Measurements from ENCODE around the gene SPATA31D1. TPM values are rescaled to one million over a fixed set of nuclear protein-coding genes. Genes with fewer than 3 reads are reported as not detected.
A peak's percentile ranks its signal among the peaks of the same experiment; 100 is the strongest.

The SPATA31D1 gene
- total and polyA plus RNA-seq, 2 donors (not counting 1 experiment from before 2014, with no cell fraction given), result not detected

DNA sequence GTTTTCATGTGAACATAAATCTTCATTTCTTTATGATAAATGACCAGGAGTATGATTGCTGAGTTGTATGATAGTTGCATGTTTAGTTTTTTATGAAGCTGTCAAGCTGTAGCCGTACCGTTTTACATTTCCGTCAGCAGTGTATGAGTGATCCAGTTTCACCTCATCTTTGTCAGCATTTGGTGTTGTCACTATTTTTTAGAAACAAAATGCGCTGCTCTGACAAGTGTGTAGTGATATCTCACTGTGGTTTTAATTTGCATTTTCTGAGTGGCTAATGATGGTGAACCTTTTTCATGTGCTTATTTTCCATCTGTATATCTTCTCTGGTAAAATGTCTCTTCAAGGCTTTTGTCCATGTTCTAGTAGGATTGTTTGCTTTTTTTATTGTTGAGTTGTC is 6.7 kb upstream of the SPATA31D1 start:
- no peaks in the 10 kb centered on the region for H3K79me2 ChIP-seq (ENCODE audit: control insufficient read depth, insufficient read depth, low read length)
- H3K4me1 ChIP-seq (ENCODE audit: control insufficient read depth, extremely low read depth, insufficient read depth, low read length), result no peaks in the 10 kb centered on the region
- DNase-seq (ENCODE audit: low read depth in 2 of 2), result no peak
- H3K27me3 ChIP-seq (ENCODE audit: control insufficient read depth, insufficient read depth, low read length), result no peaks in the 10 kb centered on the region
- H4K20me1 ChIP-seq (ENCODE audit: control insufficient read depth, extremely low read depth, insufficient read depth, low read length), result no peaks in the 10 kb centered on the region
- no peaks in the 10 kb centered on the region for H3K9me3 ChIP-seq (ENCODE audit: control insufficient read depth, insufficient read depth, low read depth, low read length)
- H3K36me3 ChIP-seq (ENCODE audit: control insufficient read depth, insufficient read depth, low read length), result no peaks in the 10 kb centered on the region
- no peak overlapping the region for H3K27ac ChIP-seq (ENCODE audit: insufficient read depth, low read length)
- no peak overlapping the region for H3K9ac ChIP-seq (ENCODE audit: insufficient read depth, low read length)
- no peak overlapping the region for H2AFZ ChIP-seq (ENCODE audit: low read length)
- no peak overlapping the region for H3K4me3 ChIP-seq (replicated peaks in 1 of 4; ENCODE audit: control extremely low read depth in 1 of 4, insufficient read depth in 1 of 4, low read depth in 3 of 4, low read length in 4 of 4)
- TF ChIP-seq, protein P1, sequence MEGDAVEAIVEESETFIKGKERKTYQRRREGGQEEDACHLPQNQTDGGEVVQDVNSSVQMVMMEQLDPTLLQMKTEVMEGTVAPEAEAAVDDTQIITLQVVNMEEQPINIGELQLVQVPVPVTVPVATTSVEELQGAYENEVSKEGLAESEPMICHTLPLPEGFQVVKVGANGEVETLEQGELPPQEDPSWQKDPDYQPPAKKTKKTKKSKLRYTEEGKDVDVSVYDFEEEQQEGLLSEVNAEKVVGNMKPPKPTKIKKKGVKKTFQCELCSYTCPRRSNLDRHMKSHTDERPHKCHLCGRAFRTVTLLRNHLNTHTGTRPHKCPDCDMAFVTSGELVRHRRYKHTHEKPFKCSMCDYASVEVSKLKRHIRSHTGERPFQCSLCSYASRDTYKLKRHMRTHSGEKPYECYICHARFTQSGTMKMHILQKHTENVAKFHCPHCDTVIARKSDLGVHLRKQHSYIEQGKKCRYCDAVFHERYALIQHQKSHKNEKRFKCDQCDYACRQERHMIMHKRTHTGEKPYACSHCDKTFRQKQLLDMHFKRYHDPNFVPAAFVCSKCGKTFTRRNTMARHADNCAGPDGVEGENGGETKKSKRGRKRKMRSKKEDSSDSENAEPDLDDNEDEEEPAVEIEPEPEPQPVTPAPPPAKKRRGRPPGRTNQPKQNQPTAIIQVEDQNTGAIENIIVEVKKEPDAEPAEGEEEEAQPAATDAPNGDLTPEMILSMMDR (conservative IDR thresholded peaks at IDR 0.05 in 1 of 2, IDR thresholded peaks at IDR 0.05 in 1 of 2; ENCODE audit: low read depth in 1 of 2, low read length in 2 of 2), result no peak
- no peak for TF ChIP-seq EZH2 (IDR thresholded peaks at IDR 0.05; ENCODE audit: low read length, missing control alignments)
- no peak overlapping the region for H3K4me2 ChIP-seq (ENCODE audit: extremely low read depth, insufficient read depth, low read length)

DNA sequence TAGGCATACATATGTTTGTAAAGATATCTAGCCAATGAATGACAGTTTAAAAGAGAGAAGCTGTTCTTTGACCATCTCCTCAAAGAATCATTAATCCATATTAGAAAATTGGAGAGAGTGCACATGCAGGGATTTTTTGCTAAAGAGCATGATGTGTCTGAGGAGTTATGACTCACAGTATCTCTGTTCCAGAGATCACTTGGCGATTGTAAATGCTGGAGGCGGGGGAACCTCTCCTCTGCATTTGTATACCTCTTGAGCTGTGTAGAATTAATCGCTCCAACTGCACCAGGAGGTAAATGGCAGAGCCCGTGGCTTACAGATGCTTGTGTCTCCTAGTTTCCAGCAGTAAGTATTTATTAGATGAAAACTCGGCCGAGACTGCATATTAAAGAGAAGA is 3.6 kb upstream of the SPATA31D1 start:
- Histone ChIP-seq H3K9me3 (ENCODE audit: control insufficient read depth, insufficient read depth, low read depth, low read length) (no peaks in the 10 kb centered on the region), H3K4me2 (ENCODE audit: extremely low read depth, insufficient read depth, low read length) (no peak overlapping the region), H3K27me3 (ENCODE audit: control insufficient read depth, insufficient read depth, low read length) (no peaks in the 10 kb centered on the region), H3K4me3 (replicated peaks in 1 of 4; ENCODE audit: control extremely low read depth in 1 of 4, insufficient read depth in 1 of 4, low read depth in 3 of 4, low read length in 4 of 4) (no peak overlapping the region), H3K36me3 (ENCODE audit: control insufficient read depth, insufficient read depth, low read length) (no peaks in the 10 kb centered on the region), H3K9ac (ENCODE audit: insufficient read depth, low read length) (no peak overlapping the region), H3K4me1 (ENCODE audit: control insufficient read depth, extremely low read depth, insufficient read depth, low read length) (no peaks in the 10 kb centered on the region), H4K20me1 (ENCODE audit: control insufficient read depth, extremely low read depth, insufficient read depth, low read length) (no peaks in the 10 kb centered on the region), H3K79me2 (ENCODE audit: control insufficient read depth, insufficient read depth, low read length) (no peaks in the 10 kb centered on the region), H3K27ac (ENCODE audit: insufficient read depth, low read length) (no peak overlapping the region), H2AFZ (ENCODE audit: low read length) (no peak overlapping the region)
- no peak for TF ChIP-seq EZH2 (IDR thresholded peaks at IDR 0.05; ENCODE audit: low read length, missing control alignments)
- DNase-seq (ENCODE audit: low read depth in 2 of 2), result peak; percentile 2 to 58

DNA sequence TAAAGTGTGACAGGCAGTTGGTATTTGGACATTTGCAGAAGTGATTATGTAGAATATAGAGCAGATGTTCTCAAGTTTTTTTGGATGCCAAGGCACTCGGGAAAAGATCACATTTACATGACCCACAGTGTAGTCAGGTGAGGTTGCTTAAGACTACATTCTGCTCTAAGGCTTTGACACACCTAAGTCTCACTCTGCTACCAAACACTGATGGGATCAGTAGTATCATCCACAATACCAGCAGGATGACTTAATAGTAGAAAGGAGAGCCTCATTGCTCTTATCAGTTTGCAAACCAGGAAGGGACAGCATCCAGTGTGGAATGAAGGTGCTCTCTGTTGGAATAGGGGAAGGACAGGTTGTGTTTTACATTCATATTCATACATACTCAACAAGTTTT is 2.5 kb upstream of the SPATA31D1 start:
- no peak for TF ChIP-seq EZH2 (IDR thresholded peaks at IDR 0.05; ENCODE audit: low read length, missing control alignments)
- TF ChIP-seq, protein P1 (conservative IDR thresholded peaks at IDR 0.05 in 1 of 2, IDR thresholded peaks at IDR 0.05 in 1 of 2; ENCODE audit: low read depth in 1 of 2, low read length in 2 of 2), result no peak
- H3K9ac ChIP-seq (ENCODE audit: insufficient read depth, low read length), result no peak overlapping the region
- H3K27ac ChIP-seq (ENCODE audit: insufficient read depth, low read length), result no peak overlapping the region

More for the DNA sequence above, 2.5 kb upstream of the SPATA31D1 start:
- H3K4me2 ChIP-seq (ENCODE audit: extremely low read depth, insufficient read depth, low read length), result no peak overlapping the region
- no peaks in the 10 kb centered on the region for H3K4me1 ChIP-seq (ENCODE audit: control insufficient read depth, extremely low read depth, insufficient read depth, low read length)
- H3K9me3 ChIP-seq (ENCODE audit: control insufficient read depth, insufficient read depth, low read depth, low read length), result no peaks in the 10 kb centered on the region
- H3K36me3 ChIP-seq (ENCODE audit: control insufficient read depth, insufficient read depth, low read length), result no peaks in the 10 kb centered on the region
- H3K79me2 ChIP-seq (ENCODE audit: control insufficient read depth, insufficient read depth, low read length), result no peaks in the 10 kb centered on the region
- no peaks in the 10 kb centered on the region for H3K27me3 ChIP-seq (ENCODE audit: control insufficient read depth, insufficient read depth, low read length)
- no peaks in the 10 kb centered on the region for H4K20me1 ChIP-seq (ENCODE audit: control insufficient read depth, extremely low read depth, insufficient read depth, low read length)
- no peak for DNase-seq (ENCODE audit: low read depth in 2 of 2)
- no peak overlapping the region for H3K4me3 ChIP-seq (replicated peaks in 1 of 4; ENCODE audit: control extremely low read depth in 1 of 4, insufficient read depth in 1 of 4, low read depth in 3 of 4, low read length in 4 of 4)
- no peak overlapping the region for H2AFZ ChIP-seq (ENCODE audit: low read length)

Measured in fibroblast of lung (primary cell).